Measurements from ENCODE around the gene EEF1AKMT3.

EEF1AKMT3 gene

GRCh38 chr12:57766464-57767304, 5.7 kb upstream of the EEF1AKMT3 start, which contains the start of gene CYP27B1:
CYP27B1 (minus strand) TSS chr12:57767078; CDS start chr12:57767041, 37 bp downstream.
- no peak within 1 kb of the TSS for H3K4me3 ChIP-seq (ENCODE audit: low read depth in 1 of 2, low read length in 2 of 2)
- peaks cover 12% of the 10 kb centered on the region for H3K4me1 ChIP-seq (ENCODE audit: insufficient read depth, low read length)
- DNase-seq (no peak), ATAC-seq (ENCODE audit: insufficient read depth, low read depth) (no peak)
- no peaks in the 10 kb centered on the region for H4K20me1 ChIP-seq (ENCODE audit: insufficient read depth, low read length)
- peak within 1 kb of the TSS; percentile 6; the same call in 1 of the 2 replicates for H3K9ac ChIP-seq (ENCODE audit: low read depth, low read length)
- H3K27me3 ChIP-seq (ENCODE audit: insufficient read depth, low read length, poor library complexity): no peaks in the 10 kb centered on the region
- H3K9me3 ChIP-seq (ENCODE audit: insufficient read depth, low read length, severe bottlenecking): no peaks in the 10 kb centered on the region
- H3K79me2 ChIP-seq (ENCODE audit: insufficient read depth, low read length): peaks cover 10% of the 10 kb centered on the region
- H3K36me3 ChIP-seq (ENCODE audit: insufficient read depth, low read length): peaks cover 29% of the 10 kb centered on the region
- no peak within 1 kb of the TSS for H3K4me2 ChIP-seq (ENCODE audit: insufficient read depth, low read length)
- no peak for TF ChIP-seq CTCF (IDR thresholded peaks at IDR 0.05; ENCODE audit: borderline replicate concordance, extremely low read depth, low read length, poor library complexity, severe bottlenecking)
- TF ChIP-seq EZH2 (IDR thresholded peaks at IDR 0.05; ENCODE audit: borderline replicate concordance, low read depth, low read length, severe bottlenecking): no peak
- H2AFZ ChIP-seq (ENCODE audit: low read depth, low read length): no peak within 1 kb of the TSS
- H3K27ac ChIP-seq (ENCODE audit: low read length): no peak within 1 kb of the TSS

GRCh38 chr12:57767305-57767698, 5.1 kb upstream of the EEF1AKMT3 start:
- peaks cover 10% of the 10 kb centered on the region for H3K79me2 ChIP-seq (ENCODE audit: insufficient read depth, low read length)
- H4K20me1 ChIP-seq (ENCODE audit: insufficient read depth, low read length): no peaks in the 10 kb centered on the region
- H3K9ac ChIP-seq (ENCODE audit: low read depth, low read length): peak overlapping the region; percentile 6; the same call in 1 of the 2 replicates
- ATAC-seq (ENCODE audit: insufficient read depth, low read depth) (no peak), DNase-seq (no peak)
- no peak overlapping the region for H3K4me2 ChIP-seq (ENCODE audit: insufficient read depth, low read length)
- H3K4me3 ChIP-seq (ENCODE audit: low read depth in 1 of 2, low read length in 2 of 2): no peak overlapping the region
- H3K9me3 ChIP-seq (ENCODE audit: insufficient read depth, low read length, severe bottlenecking): no peaks in the 10 kb centered on the region
- H3K36me3 ChIP-seq (ENCODE audit: insufficient read depth, low read length): peaks cover 29% of the 10 kb centered on the region
- H3K27me3 ChIP-seq (ENCODE audit: insufficient read depth, low read length, poor library complexity): no peaks in the 10 kb centered on the region
- no peak for TF ChIP-seq CTCF (IDR thresholded peaks at IDR 0.05; ENCODE audit: borderline replicate concordance, extremely low read depth, low read length, poor library complexity, severe bottlenecking)
- no peak for TF ChIP-seq EZH2 (IDR thresholded peaks at IDR 0.05; ENCODE audit: borderline replicate concordance, low read depth, low read length, severe bottlenecking)
- peaks cover 12% of the 10 kb centered on the region for H3K4me1 ChIP-seq (ENCODE audit: insufficient read depth, low read length)
- no peak overlapping the region for H3K27ac ChIP-seq (ENCODE audit: low read length)
- no peak overlapping the region for H2AFZ ChIP-seq (ENCODE audit: low read depth, low read length)

GRCh38 chr12:57767876-57768275, 4.5 kb upstream of the EEF1AKMT3 start:
- no peaks in the 10 kb centered on the region for H3K27me3 ChIP-seq (ENCODE audit: insufficient read depth, low read length, poor library complexity)
- peaks cover 29% of the 10 kb centered on the region for H3K36me3 ChIP-seq (ENCODE audit: insufficient read depth, low read length)
- TF ChIP-seq EZH2 (IDR thresholded peaks at IDR 0.05; ENCODE audit: borderline replicate concordance, low read depth, low read length, severe bottlenecking) (no peak), CTCF (IDR thresholded peaks at IDR 0.05; ENCODE audit: borderline replicate concordance, extremely low read depth, low read length, poor library complexity, severe bottlenecking) (no peak)
- DNase-seq (no peak), ATAC-seq (ENCODE audit: insufficient read depth, low read depth) (no peak)
- no peaks in the 10 kb centered on the region for H4K20me1 ChIP-seq (ENCODE audit: insufficient read depth, low read length)
- no peak overlapping the region for H3K9ac ChIP-seq (ENCODE audit: low read depth, low read length)
- no peak overlapping the region for H3K4me2 ChIP-seq (ENCODE audit: insufficient read depth, low read length)
- H3K27ac ChIP-seq (ENCODE audit: low read length): no peak overlapping the region
- H3K4me3 ChIP-seq (ENCODE audit: low read depth in 1 of 2, low read length in 2 of 2): no peak overlapping the region
- peaks cover 13% of the 10 kb centered on the region for H3K79me2 ChIP-seq (ENCODE audit: insufficient read depth, low read length)
- H2AFZ ChIP-seq (ENCODE audit: low read depth, low read length): no peak overlapping the region
- H3K4me1 ChIP-seq (ENCODE audit: insufficient read depth, low read length): peaks cover 14% of the 10 kb centered on the region
- no peaks in the 10 kb centered on the region for H3K9me3 ChIP-seq (ENCODE audit: insufficient read depth, low read length, severe bottlenecking)

Data from DND-41 (cell line).